Neural progenitor cell (in vitro differentiated cells): ENCODE results near the gene SYNGR3. TPM values are rescaled to one million over a fixed set of nuclear protein-coding genes. Genes with fewer than 3 reads are reported as not detected.

Experiments used
- DNase-seq: peaks from one replicate; pipeline ENCODE4 v3.0.0-alpha.2; 2016; ENCODE audit warnings: low spot score
- H2AFZ ChIP-seq: fragments of 200-600 bp; sonication (generic); replicated peaks from 2 replicates; pipeline ENCODE4 v1.6.1; 2016; ENCODE audit warnings: antibody characterized with exemption
- H3F3A ChIP-seq: fragments of 200-600 bp; sonication (generic); 2 replicates; pipeline ENCODE4 v1.6.1; 2016; ENCODE audit warnings: antibody characterized with exemption, low read depth
- H3K27ac ChIP-seq: fragments of 200-600 bp; sonication (generic); 2 replicates; pipeline ENCODE4 v1.5.1; 2016; ENCODE audit warnings: mild to moderate bottlenecking
- H3K27me3 ChIP-seq: fragments of 200-600 bp; sonication (generic); 2 replicates; pipeline ENCODE4 v1.6.1; 2016; ENCODE audit warnings: mild to moderate bottlenecking, moderate library complexity
- H3K36me3 ChIP-seq: fragments of 200-600 bp; sonication (generic); 2 replicates; pipeline ENCODE4 v1.5.1; 2016
- H3K4me1 ChIP-seq: fragments of 200-600 bp; sonication (generic); 2 replicates; pipeline ENCODE4 v1.6.1; 2016; ENCODE audit warnings: mixed run types
- H3K4me2 ChIP-seq: fragments of 200-600 bp; sonication (generic); 2 replicates; pipeline ENCODE4 v1.6.1; 2016
- H3K4me3 ChIP-seq: fragments of 200-600 bp; sonication (generic); 2 replicates; pipeline ENCODE4 v1.5.1; 2016
- H3K79me2 ChIP-seq: fragments of 200-600 bp; sonication (generic); 2 replicates; pipeline ENCODE4 v1.6.1; 2016; ENCODE audit warnings: low read depth
- H3K9ac ChIP-seq: fragments of 200-600 bp; sonication (generic); 2 replicates; pipeline ENCODE4 v1.6.1; 2016
- H3K9me3 ChIP-seq: fragments of 200-600 bp; sonication (generic); 2 replicates; pipeline ENCODE4 v1.5.1; 2016; ENCODE audit warnings: low read depth
- H4K20me1 ChIP-seq: fragments of 200-600 bp; sonication (generic); 2 replicates; pipeline ENCODE4 v1.6.1; 2016; ENCODE audit warnings: low read depth
- H3K27ac Mint-ChIP-seq: 3 replicates; pipeline ENCODE4 v1.8.0; 2021; ENCODE audit warnings: mixed read lengths
- H3K27me3 Mint-ChIP-seq: 2 replicates; pipeline ENCODE4 v1.8.0; 2022; ENCODE audit warnings: low read depth, mild to moderate bottlenecking, inconsistent platforms, moderate library complexity, mixed read lengths; ENCODE audit not compliant: insufficient read depth
- H3K36me3 Mint-ChIP-seq: 3 replicates; pipeline ENCODE4 v1.8.0; 2021; ENCODE audit warnings: mixed read lengths
- H3K4me1 Mint-ChIP-seq: 3 replicates; pipeline ENCODE4 v1.8.0; 2021; ENCODE audit warnings: mixed read lengths
- H3K4me3 Mint-ChIP-seq: 3 replicates; pipeline ENCODE4 v1.8.0; 2021; ENCODE audit warnings: mild to moderate bottlenecking, moderate library complexity, mixed read lengths
- H3K9me3 Mint-ChIP-seq: 3 replicates; pipeline ENCODE4 v1.8.0; 2020; ENCODE audit warnings: mixed read lengths
- EZH2 ChIP-seq: fragments of 200-600 bp; sonication (generic); IDR thresholded peaks from 2 replicates; pipeline ENCODE4 v1.6.1; 2017; ENCODE audit warnings: antibody characterized with exemption, mild to moderate bottlenecking, moderate library complexity
- EZH2phosphoT487 ChIP-seq: fragments of 200-600 bp; sonication (generic); IDR thresholded peaks from 2 replicates; pipeline ENCODE4 v1.6.1; 2017; ENCODE audit warnings: antibody characterized with exemption
- total RNA-seq: library from RNA; depleted of rRNA; stranded (reverse); fragments of >200 nt; gene quantifications from 2 replicates; pipeline ENCODE4 v1.2.3, GENCODE V29; 2015; ENCODE audit warnings: low replicate concordance
- TF ChIP-seq, protein P1 (sequence below): fragments of 200-600 bp; sonication (generic); IDR thresholded peaks from 2 replicates; pipeline ENCODE4 v1.5.1; 2017; ENCODE audit warnings: antibody characterized with exemption, mild to moderate bottlenecking

Gene SYNGR3
- total RNA-seq, 1 donor from 2014 or later = 4.4 TPM

- Histone ChIP-seq H4K20me1 (peaks cover 51% of the 10 kb centered on the region), H3F3A (peaks cover 16% of the 10 kb centered on the region), H3K4me1 (peaks cover 32% of the 10 kb centered on the region), H3K27me3 (peaks cover 51% of the 10 kb centered on the region), H3K27ac (no peak overlapping the region), H3K4me2 (no peak overlapping the region), H3K79me2 (peaks cover 10% of the 10 kb centered on the region), H3K4me3 (no peak overlapping the region), H3K9ac (no peak overlapping the region), H2AFZ (no peak overlapping the region), H3K9me3 (no peaks in the 10 kb centered on the region), H3K36me3 (no peaks in the 10 kb centered on the region)
- Mint-ChIP-seq H3K36me3 (peaks cover 3% of the 10 kb centered on the region), H3K4me1 (peaks cover 16% of the 10 kb centered on the region), H3K27me3 (peaks cover 20% of the 10 kb centered on the region), H3K27ac (no peak overlapping the region), H3K9me3 (no peaks in the 10 kb centered on the region), H3K4me3 (no peak overlapping the region)
- TF ChIP-seq EZH2phosphoT487 = no peak
- TF ChIP-seq, protein P1, sequence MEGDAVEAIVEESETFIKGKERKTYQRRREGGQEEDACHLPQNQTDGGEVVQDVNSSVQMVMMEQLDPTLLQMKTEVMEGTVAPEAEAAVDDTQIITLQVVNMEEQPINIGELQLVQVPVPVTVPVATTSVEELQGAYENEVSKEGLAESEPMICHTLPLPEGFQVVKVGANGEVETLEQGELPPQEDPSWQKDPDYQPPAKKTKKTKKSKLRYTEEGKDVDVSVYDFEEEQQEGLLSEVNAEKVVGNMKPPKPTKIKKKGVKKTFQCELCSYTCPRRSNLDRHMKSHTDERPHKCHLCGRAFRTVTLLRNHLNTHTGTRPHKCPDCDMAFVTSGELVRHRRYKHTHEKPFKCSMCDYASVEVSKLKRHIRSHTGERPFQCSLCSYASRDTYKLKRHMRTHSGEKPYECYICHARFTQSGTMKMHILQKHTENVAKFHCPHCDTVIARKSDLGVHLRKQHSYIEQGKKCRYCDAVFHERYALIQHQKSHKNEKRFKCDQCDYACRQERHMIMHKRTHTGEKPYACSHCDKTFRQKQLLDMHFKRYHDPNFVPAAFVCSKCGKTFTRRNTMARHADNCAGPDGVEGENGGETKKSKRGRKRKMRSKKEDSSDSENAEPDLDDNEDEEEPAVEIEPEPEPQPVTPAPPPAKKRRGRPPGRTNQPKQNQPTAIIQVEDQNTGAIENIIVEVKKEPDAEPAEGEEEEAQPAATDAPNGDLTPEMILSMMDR = no peak
- no peak for TF ChIP-seq EZH2
- DNase-seq = no peak
These were observed 11.9 kb upstream of the SYNGR3 start for GRCh38 chr16:1977875-1978268.

GRCh38 chr16:1978476-1979120 lies 11.2 kb upstream of the SYNGR3 start:
- Histone ChIP-seq H2AFZ (no peak overlapping the region), H3K27me3 (peaks cover 56% of the 10 kb centered on the region), H4K20me1 (peaks cover 47% of the 10 kb centered on the region), H3K4me1 (peaks cover 30% of the 10 kb centered on the region), H3K4me3 (peak overlapping the region; percentile 25), H3K79me2 (peaks cover 3% of the 10 kb centered on the region), H3K36me3 (no peaks in the 10 kb centered on the region), H3K27ac (no peak overlapping the region), H3K4me2 (peak overlapping the region; percentile 77), H3F3A (peaks cover 24% of the 10 kb centered on the region), H3K9ac (no peak overlapping the region), H3K9me3 (no peaks in the 10 kb centered on the region)
- Mint-ChIP-seq H3K27ac (no peak overlapping the region), H3K9me3 (no peaks in the 10 kb centered on the region), H3K4me3 (no peak overlapping the region), H3K27me3 (peaks cover 24% of the 10 kb centered on the region), H3K4me1 (peaks cover 16% of the 10 kb centered on the region), H3K36me3 (peaks cover 3% of the 10 kb centered on the region)
- no peak for DNase-seq
- TF ChIP-seq, protein P1 = no peak
- no peak for TF ChIP-seq EZH2
- TF ChIP-seq EZH2phosphoT487 = no peak

DNA sequence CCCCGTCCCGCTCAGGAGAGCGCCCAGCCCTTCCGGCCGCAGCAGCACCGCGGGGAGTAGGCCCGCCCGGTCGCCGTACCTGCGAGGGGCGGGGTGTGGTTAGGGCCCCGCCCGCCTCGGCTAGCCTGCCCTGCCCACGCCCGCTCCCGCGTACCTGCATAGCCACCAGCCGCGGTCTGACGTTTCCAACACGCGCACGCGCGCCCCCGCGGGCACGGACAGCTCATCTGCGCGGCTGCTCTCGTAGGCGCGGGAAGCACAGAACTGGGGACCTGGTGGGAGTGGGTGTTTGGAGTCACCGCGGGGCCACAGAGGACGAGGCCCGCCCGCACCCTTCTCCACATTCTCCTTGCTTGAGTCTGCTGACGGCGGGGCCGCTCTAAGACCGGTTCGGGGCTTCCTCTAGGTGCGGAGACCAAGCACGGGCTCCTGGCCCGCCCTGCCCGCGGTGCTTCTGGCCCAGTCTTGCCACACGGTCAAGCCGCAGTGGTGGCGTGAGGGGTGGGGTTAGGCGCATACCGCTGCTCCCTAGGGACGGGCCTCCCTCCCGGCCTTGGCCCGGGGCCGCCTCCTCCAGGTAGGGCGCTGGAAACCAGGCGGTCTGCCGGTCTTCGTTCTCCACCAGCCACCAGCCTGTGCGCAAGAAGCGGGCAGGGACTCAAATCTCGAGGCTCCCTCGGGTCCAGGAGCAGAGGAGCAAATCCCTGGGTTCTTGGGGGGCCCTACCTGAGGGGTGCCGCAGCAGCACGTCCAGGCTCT lies 10.3 kb upstream of the SYNGR3 start:
- H3K9ac ChIP-seq = no peak overlapping the region
- no peak overlapping the region for H2AFZ ChIP-seq
- no peaks in the 10 kb centered on the region for H3K9me3 Mint-ChIP-seq
- H3K79me2 ChIP-seq = peaks cover 3% of the 10 kb centered on the region
- H3K4me3 ChIP-seq = peak overlapping the region; percentile 25
- peaks cover 26% of the 10 kb centered on the region for H3F3A ChIP-seq
- H3K27me3 Mint-ChIP-seq = peaks cover 24% of the 10 kb centered on the region
- peak; percentile 52 for DNase-seq
- peaks cover 56% of the 10 kb centered on the region for H3K27me3 ChIP-seq
- no peak overlapping the region for H3K4me3 Mint-ChIP-seq
- H3K4me2 ChIP-seq = peak overlapping the region; percentile 77
- no peaks in the 10 kb centered on the region for H3K9me3 ChIP-seq
- peaks cover 3% of the 10 kb centered on the region for H3K36me3 Mint-ChIP-seq
- H3K27ac Mint-ChIP-seq = no peak overlapping the region
- H3K27ac ChIP-seq = no peak overlapping the region
- peaks cover 30% of the 10 kb centered on the region for H3K4me1 ChIP-seq
- peaks cover 16% of the 10 kb centered on the region for H3K4me1 Mint-ChIP-seq
- H4K20me1 ChIP-seq = peaks cover 44% of the 10 kb centered on the region
- H3K36me3 ChIP-seq = no peaks in the 10 kb centered on the region
- TF ChIP-seq EZH2 (peak; percentile 86), EZH2phosphoT487 (peak; percentile 83)
- TF ChIP-seq, protein P1 = no peak
